HG03064 (cell line): ENCODE results near the gene AGAP1.

Experiments used
- ATAC-seq: cut with Tn5 transposase; IDR thresholded peaks from one replicate; pipeline ENCODE4 v1.9.1; 2021; ENCODE audit warnings: low read depth; ENCODE audit not compliant: unreplicated experiment

The AGAP1 gene

DNA sequence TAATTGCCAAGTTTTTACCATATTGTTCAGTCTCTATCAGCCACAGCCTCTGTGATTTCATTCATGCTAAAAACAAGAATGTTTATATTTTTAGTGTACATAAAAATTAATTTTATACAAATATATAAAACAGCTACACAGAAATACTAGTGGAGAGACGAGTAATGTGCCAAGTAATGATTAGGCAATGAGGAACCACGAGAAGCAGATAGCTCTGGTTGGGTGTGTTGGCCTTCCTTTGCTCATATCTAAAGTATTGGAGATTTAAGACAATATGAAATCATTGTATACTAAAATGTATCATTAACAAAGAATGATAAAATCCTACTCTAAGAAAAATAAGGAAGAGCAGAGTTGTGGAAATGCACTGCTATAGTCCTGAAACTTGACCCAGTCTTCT is 326.7 kb downstream of the AGAP1 start:
- no peak for ATAC-seq

DNA sequence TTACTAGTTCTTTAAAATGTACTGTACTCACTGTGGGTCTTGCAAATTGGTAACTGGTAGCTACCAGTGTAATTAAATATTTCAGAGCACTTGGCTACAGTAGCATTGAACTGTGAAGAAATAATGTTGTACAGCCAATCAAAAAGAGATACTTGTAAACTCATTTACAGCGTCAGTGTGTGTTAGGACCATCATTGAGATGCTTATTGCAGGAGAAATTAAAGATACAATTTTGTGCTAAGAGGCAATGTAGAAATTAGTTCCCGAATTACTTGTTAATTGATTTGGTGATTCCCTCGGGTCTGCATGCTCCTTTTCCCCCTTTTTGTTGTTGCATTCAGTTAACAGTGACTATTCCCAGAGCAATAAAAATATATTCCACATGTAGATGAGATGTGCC is 330.5 kb downstream of the AGAP1 start:
- ATAC-seq, result no peak

DNA sequence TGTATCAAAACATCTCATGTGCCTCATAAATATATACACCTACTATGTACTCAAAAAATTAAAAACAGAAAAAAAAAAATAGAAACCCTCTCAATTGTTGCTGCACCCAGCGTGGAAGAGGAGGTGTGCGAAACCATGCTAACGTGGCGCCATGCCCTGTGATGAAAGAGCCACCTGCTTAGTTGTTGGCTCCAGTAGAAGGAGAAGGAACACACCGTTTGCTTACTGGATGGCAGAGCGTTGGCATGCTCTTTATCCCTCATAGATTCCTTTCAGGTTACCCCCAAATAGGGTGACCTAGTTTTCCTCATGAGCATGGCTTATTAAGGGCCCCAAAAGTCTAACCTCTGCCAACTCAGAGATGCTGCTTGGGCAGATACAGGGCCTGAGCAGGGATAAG is 332.1 kb downstream of the AGAP1 start:
- ATAC-seq, result no peak

GRCh38 chr2:235826826-235827225 is 333.0 kb downstream of the AGAP1 start:
- ATAC-seq, result no peak

- no peak for ATAC-seq
These were observed 333.7 kb downstream of the AGAP1 start for GRCh38 chr2:235827585-235827992.

DNA sequence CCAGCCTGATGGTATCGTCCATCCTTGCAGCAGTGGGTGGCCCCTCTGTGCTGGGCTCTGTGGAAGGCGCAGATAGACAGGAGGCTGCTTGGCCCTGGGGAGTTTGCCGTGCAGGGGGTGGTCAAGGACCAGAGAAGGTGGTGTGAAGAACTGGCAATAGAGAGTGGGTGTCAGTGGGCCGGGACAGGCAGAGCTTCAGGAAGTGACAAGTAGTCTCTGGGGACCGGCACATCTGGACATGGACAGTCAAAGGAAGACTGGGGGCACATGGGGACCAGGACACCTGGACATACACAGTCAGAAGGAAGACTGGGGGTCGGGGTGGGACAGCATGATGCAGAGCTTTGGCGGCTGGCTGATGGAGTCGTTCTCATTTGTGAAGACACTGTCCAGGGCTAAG is 335.9 kb downstream of the AGAP1 start:
- no peak for ATAC-seq

DNA sequence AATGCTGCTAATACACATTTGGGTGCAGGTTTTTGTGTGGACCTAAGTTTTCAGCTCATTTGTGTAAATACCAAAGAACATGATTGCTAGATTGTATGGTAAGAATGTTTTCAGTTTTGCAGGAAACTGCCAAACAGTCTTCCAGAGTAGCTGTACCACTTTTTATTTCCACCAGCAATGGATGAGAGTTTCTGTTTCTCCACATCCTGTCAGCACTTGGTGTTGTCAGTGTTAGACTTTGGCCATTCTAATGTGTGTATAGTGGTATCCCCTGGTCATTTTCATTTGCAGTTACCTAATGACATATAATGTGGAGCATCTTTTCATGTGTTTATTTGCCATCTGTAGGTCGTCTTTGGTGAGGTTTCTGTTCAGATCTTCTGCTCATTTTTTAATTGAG is 337.9 kb downstream of the AGAP1 start:
- no peak for ATAC-seq

- no peak for ATAC-seq
These were observed 339.1 kb downstream of the AGAP1 start for GRCh38 chr2:235832941-235833340.

DNA sequence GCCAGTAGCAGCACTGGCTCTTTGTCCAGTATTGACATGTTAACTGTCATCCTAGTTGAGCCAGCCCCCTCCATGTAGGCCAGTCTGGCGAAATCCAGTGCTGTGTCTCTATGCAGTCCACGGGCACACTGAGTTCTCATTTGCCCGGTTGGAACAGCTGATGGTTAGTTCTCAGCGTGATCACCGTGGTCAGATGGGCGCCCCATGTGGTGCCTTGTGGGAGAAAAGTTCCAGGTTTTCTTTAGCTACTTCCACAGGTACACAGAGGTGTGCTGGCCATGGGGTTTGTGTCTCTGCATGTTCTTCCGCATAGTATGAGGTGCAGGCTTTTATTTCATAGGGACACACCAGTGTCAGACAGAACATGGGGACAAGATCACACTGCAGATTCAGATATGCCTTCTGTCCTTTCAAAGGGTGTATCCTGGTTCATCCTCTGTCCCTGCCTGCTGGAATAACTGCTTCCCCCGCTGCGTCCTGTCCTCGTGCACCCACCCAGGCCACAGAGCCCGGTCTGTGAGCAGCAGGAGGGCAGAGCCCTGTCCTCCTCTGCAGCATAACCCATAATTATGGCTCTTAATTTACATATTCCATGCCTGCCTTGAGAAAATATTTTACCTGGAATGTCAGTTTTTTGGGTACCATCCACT is 340.3 kb downstream of the AGAP1 start:
- no peak for ATAC-seq

GRCh38 chr2:235834781-235835180 is 340.9 kb downstream of the AGAP1 start:
- no peak for ATAC-seq

DNA sequence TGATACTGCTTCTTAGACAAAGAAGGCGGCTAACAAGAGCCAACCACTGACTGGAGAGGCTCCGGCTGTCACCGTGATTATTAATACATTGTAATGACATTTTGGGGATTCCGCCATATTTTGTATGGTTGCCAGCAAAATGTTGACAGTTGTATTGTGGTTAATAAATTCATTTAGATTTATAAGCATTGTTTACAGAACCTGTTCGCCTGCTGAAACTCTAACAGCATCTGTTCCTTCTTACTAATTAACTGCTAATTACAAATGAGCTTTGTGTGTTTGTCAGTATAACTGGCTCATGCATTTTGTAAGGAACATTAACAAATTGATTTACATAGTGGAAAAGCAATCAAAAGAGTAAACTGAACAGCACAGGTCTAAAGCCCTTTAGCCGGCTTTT is 342.0 kb downstream of the AGAP1 start:
- ATAC-seq, result no peak

- ATAC-seq, result no peak
These were observed 342.7 kb downstream of the AGAP1 start for GRCh38 chr2:235836491-235836911.

- no peak for ATAC-seq
These were observed 345.4 kb downstream of the AGAP1 start for GRCh38 chr2:235839226-235839625.

GRCh38 chr2:235839974-235840373 is 346.1 kb downstream of the AGAP1 start:
- ATAC-seq, result no peak

GRCh38 chr2:235841863-235842262 is 348.0 kb downstream of the AGAP1 start:
- no peak for ATAC-seq

DNA sequence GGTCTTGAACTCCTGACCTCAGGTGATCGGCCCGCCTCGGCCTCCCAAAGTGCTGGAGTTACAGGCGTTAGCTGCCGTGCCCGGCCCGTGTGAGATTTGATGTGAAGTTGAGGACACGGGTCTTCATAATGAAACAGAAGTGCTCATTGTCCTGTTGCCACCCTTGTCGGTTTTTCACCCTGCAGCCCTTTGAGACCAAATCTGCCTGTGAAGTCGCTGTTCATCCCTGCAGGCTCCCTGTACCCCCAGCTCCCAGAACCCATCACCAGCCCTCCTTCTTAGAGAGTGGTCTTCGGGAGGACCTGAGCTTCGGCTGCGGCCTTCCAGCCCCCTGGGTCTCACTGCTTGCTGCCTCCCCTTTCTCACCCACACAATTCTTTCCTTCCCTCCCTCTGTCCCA is 349.1 kb downstream of the AGAP1 start:
- ATAC-seq, result no peak

DNA sequence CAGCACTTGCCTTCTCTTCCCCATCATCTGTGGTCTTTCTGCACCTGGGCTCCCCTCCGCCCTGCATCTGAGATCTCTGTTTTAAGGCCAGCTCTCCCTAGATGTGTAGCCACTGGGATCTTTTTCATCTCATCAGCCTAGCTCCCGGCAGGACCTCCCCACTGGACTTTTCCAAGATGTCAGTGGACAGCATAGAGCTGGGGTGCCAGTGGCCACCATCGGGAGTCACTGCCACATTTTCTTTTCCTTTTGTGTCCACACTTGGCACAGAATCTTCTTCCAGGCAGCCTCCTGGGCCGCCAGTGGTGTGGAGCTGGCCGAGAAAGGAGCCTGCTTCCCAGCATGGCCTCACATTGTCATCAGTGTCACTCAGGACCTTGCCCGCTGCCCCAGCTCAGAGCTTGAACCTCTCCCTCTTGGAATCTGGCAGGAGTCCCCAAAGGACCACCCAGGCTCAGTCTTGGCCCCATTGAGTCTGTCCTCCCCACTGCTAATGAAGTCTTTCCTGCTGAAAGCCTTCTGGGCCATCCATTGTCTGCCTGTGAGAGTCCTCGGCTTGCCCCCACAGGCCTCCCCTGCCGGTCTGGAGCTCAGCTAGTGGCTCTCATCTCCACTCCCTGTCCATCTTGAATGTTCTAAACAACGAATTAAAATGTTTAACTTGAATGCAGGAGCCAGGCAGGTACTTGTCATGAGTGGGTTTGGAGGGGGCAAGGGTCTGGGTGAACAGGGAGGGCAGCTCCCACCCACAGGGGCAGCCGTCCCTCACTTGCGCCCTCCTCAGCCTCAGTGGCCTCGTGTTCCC is 349.9 kb downstream of the AGAP1 start:
- no peak for ATAC-seq

GRCh38 chr2:235844561-235844960 is 350.7 kb downstream of the AGAP1 start:
- no peak for ATAC-seq

GRCh38 chr2:235845245-235845644 is 351.4 kb downstream of the AGAP1 start:
- ATAC-seq, result no peak

DNA sequence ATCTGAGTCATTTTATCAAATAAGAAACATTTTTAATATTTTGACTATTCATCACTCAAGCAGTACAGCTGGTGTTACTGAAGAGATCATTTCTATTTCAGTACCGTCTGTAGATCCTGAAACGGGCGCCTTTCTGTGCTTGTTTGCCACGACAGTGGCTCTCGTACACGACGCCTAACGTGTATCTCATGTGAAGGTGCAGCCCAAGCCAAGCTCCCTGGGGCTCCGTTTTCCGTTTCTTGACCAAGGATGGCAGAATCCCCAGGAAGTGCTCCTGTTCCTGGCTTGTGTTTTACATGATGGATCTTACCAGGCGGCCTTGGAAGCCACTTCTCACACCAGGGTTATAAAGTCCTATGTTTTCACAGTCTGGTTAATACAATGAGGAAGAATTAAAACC is 353.7 kb downstream of the AGAP1 start:
- ATAC-seq, result no peak

DNA sequence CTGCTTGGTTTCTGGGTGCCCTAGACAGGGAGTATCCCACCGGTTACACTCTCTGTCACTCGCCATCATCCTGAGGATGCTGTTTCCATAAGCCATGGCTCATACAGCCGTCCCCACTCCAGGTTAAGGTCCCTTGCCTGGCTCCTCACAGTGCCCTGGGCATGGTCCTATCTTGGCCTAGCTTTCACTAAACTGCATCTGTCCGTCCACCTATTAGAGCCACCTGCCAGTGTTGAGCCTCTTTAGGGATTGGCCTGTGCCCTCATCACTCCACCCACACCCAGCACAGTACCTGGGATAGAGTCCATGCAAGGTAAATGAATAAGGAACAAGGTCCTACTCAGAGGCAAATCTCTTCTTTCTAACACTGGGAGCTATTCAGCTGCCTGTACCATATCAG is 354.2 kb downstream of the AGAP1 start:
- ATAC-seq, result no peak

GRCh38 chr2:235848946-235849345 is 355.1 kb downstream of the AGAP1 start:
- no peak for ATAC-seq
